ENCODE measurements around the gene R3HDM2. TPM values are rescaled to one million over a fixed set of nuclear protein-coding genes. Genes with fewer than 3 reads are reported as not detected.
"Not testable (repeated sequence)": the region's sequence is repeated elsewhere in the genome, so short reads cannot be mapped to it uniquely, and the experiment has no call there.

The R3HDM2 gene
- total RNA-seq, 4 donors from 2014 or later = 43.4 to 97.6 (median 65.1) TPM

- DNase-seq (ENCODE audit: low spot score in 2 of 2) = peak; percentile 78 to 83
- H3K27ac ChIP-seq = peak overlapping the region; percentile 98
- no peaks in the 10 kb centered on the region for H3K36me3 ChIP-seq
- peak overlapping the region; percentile 84 for H3K4me3 ChIP-seq
- whole genome bisulfite sequencing = under 1% methylated on average over 20 of the region's 74 CpGs
- no peaks in the 10 kb centered on the region for H3K9me3 ChIP-seq
- TF ChIP-seq, protein P1, sequence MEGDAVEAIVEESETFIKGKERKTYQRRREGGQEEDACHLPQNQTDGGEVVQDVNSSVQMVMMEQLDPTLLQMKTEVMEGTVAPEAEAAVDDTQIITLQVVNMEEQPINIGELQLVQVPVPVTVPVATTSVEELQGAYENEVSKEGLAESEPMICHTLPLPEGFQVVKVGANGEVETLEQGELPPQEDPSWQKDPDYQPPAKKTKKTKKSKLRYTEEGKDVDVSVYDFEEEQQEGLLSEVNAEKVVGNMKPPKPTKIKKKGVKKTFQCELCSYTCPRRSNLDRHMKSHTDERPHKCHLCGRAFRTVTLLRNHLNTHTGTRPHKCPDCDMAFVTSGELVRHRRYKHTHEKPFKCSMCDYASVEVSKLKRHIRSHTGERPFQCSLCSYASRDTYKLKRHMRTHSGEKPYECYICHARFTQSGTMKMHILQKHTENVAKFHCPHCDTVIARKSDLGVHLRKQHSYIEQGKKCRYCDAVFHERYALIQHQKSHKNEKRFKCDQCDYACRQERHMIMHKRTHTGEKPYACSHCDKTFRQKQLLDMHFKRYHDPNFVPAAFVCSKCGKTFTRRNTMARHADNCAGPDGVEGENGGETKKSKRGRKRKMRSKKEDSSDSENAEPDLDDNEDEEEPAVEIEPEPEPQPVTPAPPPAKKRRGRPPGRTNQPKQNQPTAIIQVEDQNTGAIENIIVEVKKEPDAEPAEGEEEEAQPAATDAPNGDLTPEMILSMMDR (IDR thresholded peaks at IDR 0.05) = peak in 1 of 2 donors; percentile 20
- TF ChIP-seq POLR2A (IDR thresholded peaks at IDR 0.05) (peak in 1 of 2 donors; percentile 5), EP300 (IDR thresholded peaks at IDR 0.05) (no peak)
- H3K27me3 ChIP-seq = no peaks in the 10 kb centered on the region
- peaks cover 13% of the 10 kb centered on the region for H3K4me1 ChIP-seq
Measured at GRCh38 chr12:57430112-57430930, 522 bp downstream of the R3HDM2 start.

- DNase-seq (ENCODE audit: low spot score in 2 of 2) = no peak
- Histone ChIP-seq H3K9me3 (no peaks in the 10 kb centered on the region), H3K4me1 (peaks cover 13% of the 10 kb centered on the region), H3K27ac (peak overlapping the region; percentile 98), H3K4me3 (peak overlapping the region; percentile 84), H3K36me3 (no peaks in the 10 kb centered on the region), H3K27me3 (no peaks in the 10 kb centered on the region)
- no peak for TF ChIP-seq EP300 (IDR thresholded peaks at IDR 0.05)
- TF ChIP-seq POLR2AphosphoS5 (IDR thresholded peaks at IDR 0.05) = no peak
- TF ChIP-seq POLR2A (IDR thresholded peaks at IDR 0.05) = no peak
- TF ChIP-seq, protein P1 (IDR thresholded peaks at IDR 0.05) = no peak
- WGBS = 26% methylated on average over 9 of the region's 9 CpGs
Measured at GRCh38 chr12:57429473-57430111, 1.3 kb downstream of the R3HDM2 start.

- Histone ChIP-seq H3K4me3 (no peak overlapping the region), H3K27ac (no peak overlapping the region)
- DNase-seq (ENCODE audit: low spot score in 2 of 2) = no peak
Measured at GRCh38 chr12:57428965-57429364, 1.9 kb downstream of the R3HDM2 start.

DNA sequence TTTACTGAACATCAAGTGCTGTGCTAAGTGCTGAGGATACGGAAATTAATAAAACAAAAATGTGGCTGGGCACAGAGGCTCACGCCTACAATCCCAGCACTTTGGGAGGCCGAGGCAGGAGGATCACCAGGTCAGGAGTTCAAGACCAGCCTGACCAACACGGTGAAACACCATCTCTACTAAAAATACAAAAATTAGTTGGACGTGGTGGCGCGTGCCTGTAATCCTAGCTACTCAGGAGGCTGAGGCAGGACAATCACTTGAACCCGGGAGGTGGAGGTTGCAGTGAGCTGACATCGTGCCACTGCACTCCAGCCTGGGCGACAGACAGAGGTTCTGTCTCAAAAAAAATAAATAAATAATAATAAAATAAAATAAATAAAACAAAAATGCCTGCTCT is 3.9 kb downstream of the R3HDM2 start:
- H3K9me3 ChIP-seq; H3K36me3 ChIP-seq; H3K27me3 ChIP-seq; H3K27ac ChIP-seq; H3K4me3 ChIP-seq; DNase-seq (ENCODE audit: low spot score in 2 of 2): not testable (repeated sequence)
- peaks cover 13% of the 10 kb centered on the region for H3K4me1 ChIP-seq
- 95% methylated on average over 10 of the region's 10 CpGs for WGBS

More at GRCh38 chr12:57428965-57429364, 1.9 kb downstream of the R3HDM2 start:
- Histone ChIP-seq H3K9me3 (no peaks in the 10 kb centered on the region), H3K4me1 (peaks cover 13% of the 10 kb centered on the region), H3K36me3 (no peaks in the 10 kb centered on the region), H3K27me3 (no peaks in the 10 kb centered on the region)
- 74% methylated on average over 6 of the region's 6 CpGs for WGBS
- TF ChIP-seq POLR2A (IDR thresholded peaks at IDR 0.05) = no peak
- TF ChIP-seq EP300 (IDR thresholded peaks at IDR 0.05) = no peak
- TF ChIP-seq POLR2AphosphoS5 (IDR thresholded peaks at IDR 0.05) = no peak
- TF ChIP-seq, protein P1 (IDR thresholded peaks at IDR 0.05) = no peak

DNA sequence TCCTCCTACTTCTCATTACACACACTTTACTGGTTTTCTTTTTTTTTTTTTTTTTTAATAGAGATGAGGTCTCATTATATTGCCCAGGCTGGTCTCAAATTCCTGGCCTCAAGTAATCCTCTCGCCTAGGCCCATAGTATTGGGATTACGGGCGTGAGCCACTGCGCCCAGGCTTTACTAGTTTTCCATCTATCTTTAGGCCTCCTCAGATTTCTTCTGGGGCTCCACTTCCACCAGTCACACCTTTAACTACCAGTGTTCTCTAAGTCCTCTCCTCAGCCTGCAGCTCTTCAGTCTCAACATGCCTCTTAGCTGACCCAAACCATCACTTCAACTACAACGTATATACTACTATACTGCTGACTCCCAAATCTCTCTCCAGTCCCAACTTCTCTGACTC is 10.4 kb downstream of the R3HDM2 start:
- Histone ChIP-seq H3K27me3 (no peaks in the 10 kb centered on the region), H3K27ac (no peak overlapping the region), H3K9me3 (no peaks in the 10 kb centered on the region), H3K4me3 (no peak overlapping the region), H3K36me3 (peaks cover 6% of the 10 kb centered on the region), H3K4me1 (no peaks in the 10 kb centered on the region)
- WGBS = 97% methylated on average over 5 of the region's 5 CpGs
- TF ChIP-seq EP300 (IDR thresholded peaks at IDR 0.05) (no peak), POLR2AphosphoS5 (IDR thresholded peaks at IDR 0.05) (no peak), POLR2A (IDR thresholded peaks at IDR 0.05) (no peak)
- TF ChIP-seq, protein P1 (IDR thresholded peaks at IDR 0.05) = no peak
- DNase-seq (ENCODE audit: low spot score in 2 of 2) = no peak

Data from suprapubic skin (tissue), 4 donors.